ENCODE data around the gene HSFX3. TPM values are rescaled to one million over a fixed set of nuclear protein-coding genes. Genes with fewer than 3 reads are reported as not detected.

Gene HSFX3
- total and polyA plus RNA-seq, 2 of the 13 experiments (the other 11 are each of a cell fraction or from before 2014, with no cell fraction given) = not detected

DNA sequence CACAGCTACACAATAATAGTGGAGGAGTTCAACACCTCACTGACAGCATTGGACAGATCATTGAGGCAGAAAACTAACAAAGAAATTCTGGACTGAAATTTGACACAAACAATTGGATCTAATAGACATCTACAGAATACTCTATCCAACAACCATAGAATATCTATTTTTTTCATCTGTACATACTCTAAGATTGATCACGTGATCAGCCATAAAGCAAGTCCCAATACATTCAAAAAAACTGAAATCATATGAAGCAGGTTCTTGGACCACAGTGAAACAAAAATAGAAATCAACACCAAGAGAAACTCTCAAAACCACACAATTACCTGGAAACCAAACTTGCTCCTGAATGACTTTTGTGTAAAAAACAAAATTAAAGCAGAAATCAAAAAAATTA, 32.4 kb downstream of the HSFX3 start:
- Histone ChIP-seq H3K4me1 (ENCODE audit: insufficient read depth, low read length) (peaks cover 4% of the 10 kb centered on the region; the same call in 1 of the 2 replicates), H2AFZ (ENCODE audit: low read length) (no peak overlapping the region), H3K79me2 (ENCODE audit: insufficient read depth, low read length) (no peaks in the 10 kb centered on the region), H3K4me3 (replicated peaks in 1 of 3; ENCODE audit: insufficient read depth in 1 of 3, low read depth in 2 of 3, low read length in 3 of 3) (no peak overlapping the region), H4K20me1 (ENCODE audit: insufficient read depth, low read length) (no peaks in the 10 kb centered on the region), H3K4me2 (ENCODE audit: low read depth, low read length) (no peak overlapping the region), H3K27me3 (ENCODE audit: control insufficient read depth in 1 of 2, insufficient read depth in 2 of 2, low read length in 2 of 2) (no peaks in the 10 kb centered on the region), H3K9ac (ENCODE audit: insufficient read depth, low read depth, low read length) (no peak overlapping the region), H3K9me3 (ENCODE audit: low read length) (no peaks in the 10 kb centered on the region), H3K36me3 (replicated peaks in 1 of 2; ENCODE audit: control insufficient read depth in 1 of 2, insufficient read depth in 2 of 2, low read length in 2 of 2) (no peaks in the 10 kb centered on the region), H3K27ac (ENCODE audit: extremely low read length, insufficient read depth, low read length) (no peak overlapping the region)
- ChIA-PET CTCF (ENCODE audit: low intra/inter-chr PET ratio, low total read pairs) (no interaction called here), POLR2A (no interaction called here)
- in situ Hi-C loops (cut with HindIII; ENCODE audit: extremely low pct_ligation_motif_present, low pct_unique_long_range_greater_than_20kb) (no loop called here), intact Hi-C loops (cut with micrococcal nuclease; ENCODE audit: unreplicated experiment) (no loop called here)
- no peak for ATAC-seq
- TF ChIP-seq NFAT5 (CRISPR knock-in tag; IDR thresholded peaks at IDR 0.05) = no peak
- no peak for TF ChIP-seq MED1 (CRISPR knock-in tag; IDR thresholded peaks at IDR 0.05)
- no peak for TF ChIP-seq GLI4 (CRISPR knock-in tag; IDR thresholded peaks at IDR 0.05; ENCODE audit: borderline replicate concordance)
- TF ChIP-seq, protein P1, sequence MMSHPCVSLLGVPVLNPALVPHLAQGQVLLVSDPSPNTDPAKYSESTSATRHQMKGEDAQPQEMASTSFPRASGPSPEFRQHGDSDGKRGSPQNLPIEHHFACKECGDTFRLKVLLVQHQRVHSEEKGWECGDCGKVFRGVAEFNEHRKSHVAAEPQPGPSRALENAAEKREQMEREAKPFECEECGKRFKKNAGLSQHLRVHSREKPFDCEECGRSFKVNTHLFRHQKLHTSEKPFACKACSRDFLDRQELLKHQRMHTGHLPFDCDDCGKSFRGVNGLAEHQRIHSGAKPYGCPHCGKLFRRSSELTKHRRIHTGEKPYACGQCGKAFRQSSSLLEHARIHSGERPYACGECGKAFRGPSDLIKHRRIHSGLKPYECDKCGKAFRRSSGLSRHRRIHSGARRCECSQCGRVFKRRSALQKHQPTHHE (CRISPR knock-in tag; IDR thresholded peaks at IDR 0.05; ENCODE audit: borderline replicate concordance) = no peak
- TF ChIP-seq, protein P2, sequence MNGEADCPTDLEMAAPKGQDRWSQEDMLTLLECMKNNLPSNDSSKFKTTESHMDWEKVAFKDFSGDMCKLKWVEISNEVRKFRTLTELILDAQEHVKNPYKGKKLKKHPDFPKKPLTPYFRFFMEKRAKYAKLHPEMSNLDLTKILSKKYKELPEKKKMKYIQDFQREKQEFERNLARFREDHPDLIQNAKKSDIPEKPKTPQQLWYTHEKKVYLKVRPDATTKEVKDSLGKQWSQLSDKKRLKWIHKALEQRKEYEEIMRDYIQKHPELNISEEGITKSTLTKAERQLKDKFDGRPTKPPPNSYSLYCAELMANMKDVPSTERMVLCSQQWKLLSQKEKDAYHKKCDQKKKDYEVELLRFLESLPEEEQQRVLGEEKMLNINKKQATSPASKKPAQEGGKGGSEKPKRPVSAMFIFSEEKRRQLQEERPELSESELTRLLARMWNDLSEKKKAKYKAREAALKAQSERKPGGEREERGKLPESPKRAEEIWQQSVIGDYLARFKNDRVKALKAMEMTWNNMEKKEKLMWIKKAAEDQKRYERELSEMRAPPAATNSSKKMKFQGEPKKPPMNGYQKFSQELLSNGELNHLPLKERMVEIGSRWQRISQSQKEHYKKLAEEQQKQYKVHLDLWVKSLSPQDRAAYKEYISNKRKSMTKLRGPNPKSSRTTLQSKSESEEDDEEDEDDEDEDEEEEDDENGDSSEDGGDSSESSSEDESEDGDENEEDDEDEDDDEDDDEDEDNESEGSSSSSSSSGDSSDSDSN (CRISPR knock-in tag; IDR thresholded peaks at IDR 0.05) = no peak
- TF ChIP-seq RAD51 (IDR thresholded peaks at IDR 0.05; ENCODE audit: borderline replicate concordance) = peak; percentile 60; the same call in 1 of the 2 replicates
- TF ChIP-seq ZNF709 (CRISPR knock-in tag; IDR thresholded peaks at IDR 0.05) = no peak
- TF ChIP-seq ZNF790 (CRISPR knock-in tag; IDR thresholded peaks at IDR 0.05; ENCODE audit: borderline replicate concordance) = no peak
- WGBS (ENCODE audit: low lambda C conversion rate) = 42% methylated on average over 1 of the region's 1 CpG
- no TSS peak for BruUV-seq (replicated peaks)
- DNase-seq (ENCODE audit: low spot score) = no peak
- FAIRE-seq = no peak
